ENCODE measurements around the gene PKP1.

- TF ChIP-seq MAX (IDR thresholded peaks at IDR 0.05; ENCODE audit: low read depth, low read length) (no peak), SIN3A (IDR thresholded peaks at IDR 0.05; ENCODE audit: low read depth, low read length) (no peak), RAD21 (IDR thresholded peaks at IDR 0.05; ENCODE audit: insufficient read depth, low read depth, low read length) (no peak), CTCF (IDR thresholded peaks at IDR 0.05 in 2 of 3, conservative IDR thresholded peaks at IDR 0.05 in 1 of 3; ENCODE audit: control insufficient read depth in 2 of 3, extremely low read depth in 1 of 3, insufficient read depth in 1 of 3, low read depth in 3 of 3, low read length in 3 of 3) (no peak), SRF (IDR thresholded peaks at IDR 0.05; ENCODE audit: low read depth in 2 of 2, low read length in 2 of 2) (no peak), IRF4 (IDR thresholded peaks at IDR 0.05; ENCODE audit: low read depth, low read length) (no peak), FOS (IDR thresholded peaks at IDR 0.05; ENCODE audit: borderline replicate concordance, extremely low read depth, insufficient read length) (no peak), ETV6 (conservative IDR thresholded peaks at IDR 0.05 in 1 of 2, IDR thresholded peaks at IDR 0.05 in 1 of 2; ENCODE audit: borderline replicate concordance in 1 of 2, low read depth in 1 of 2) (no peak), HDAC6 (IDR thresholded peaks at IDR 0.05; ENCODE audit: unreplicated experiment) (no peak), HCFC1 (IDR thresholded peaks at IDR 0.05; ENCODE audit: low read length) (no peak), NFYB (IDR thresholded peaks at IDR 0.05; ENCODE audit: insufficient read depth, low read depth, low read length) (no peak), CHD2 (IDR thresholded peaks at IDR 0.05; ENCODE audit: borderline replicate concordance, low read depth, low read length) (no peak)
These were observed 29.8 kb downstream of the PKP1 start for GRCh38 chr1:201313086-201313485.
